HEK293 (cell line): ENCODE measurements around the gene OPHN1.
A peak's percentile ranks its signal among the peaks of the same experiment; 100 is the strongest.
"Not testable (repeated sequence)": the region's sequence is repeated elsewhere in the genome, so short reads cannot be mapped to it uniquely, and the experiment has no call there.

Experiments used
- CTCF ChIA-PET: fragments of 350-600 bp; formaldehyde crosslinking; extraction: SDS; loops from one replicate; lab custom pipeline; 2021; ENCODE audit warnings: antibody characterized with exemption; lab: Yijun Ruan, JAX
- POLR2A ChIA-PET: fragments of 300-600 bp; formaldehyde crosslinking; extraction: SDS; loops from one replicate; lab custom pipeline; 2020; ENCODE audit warnings: antibody characterized with exemption, inconsistent platforms; lab: Yijun Ruan, JAX
- H3K27ac ChIP-seq: fragments of 200-500 bp; sonication (Bioruptor generic); 2 replicates; pipeline ENCODE4 v1.5.1; 2014; ENCODE audit warnings: low read depth, low read length, control low read depth, inconsistent platforms; ENCODE audit errors: extremely low read depth
- H3K36me3 ChIP-seq, 2 experiments: fragments of 200-500 bp in 1 of 2; sonication (Bioruptor generic) in 1 of 2; 1 replicate in 1 of 2; 2 replicates in 1 of 2; pipeline ENCODE4 v1.5.1; 2014 to 2017; ENCODE audit warnings: inconsistent platforms in 2 of 2, low read length in 2 of 2; ENCODE audit not compliant: control insufficient read depth in 2 of 2, insufficient read depth in 1 of 2
- H3K4me1 ChIP-seq: fragments of 200-500 bp; sonication (Bioruptor generic); 2 replicates; pipeline ENCODE4 v1.5.1; 2014; ENCODE audit warnings: mild to moderate bottlenecking, low read length, inconsistent platforms; ENCODE audit not compliant: control insufficient read depth, insufficient read depth
- H3K4me3 ChIP-seq: 2 replicates; pipeline ENCODE4 v1.5.1; 2011; ENCODE audit warnings: low read depth, mild to moderate bottlenecking, control low read depth, low read length, moderate library complexity
- H3K9me3 ChIP-seq: fragments of 200-500 bp; sonication (Bioruptor generic); 2 replicates; pipeline ENCODE4 v1.5.1; 2014; ENCODE audit warnings: low read depth, low read length, inconsistent platforms; ENCODE audit not compliant: control insufficient read depth, insufficient read depth
- HOXD13 ChIP-seq: sonication (generic); formaldehyde crosslinking; IDR thresholded peaks from 2 replicates; pipeline ENCODE4 v1.8.0; 2022; ENCODE audit warnings: missing genetic modification reagents, borderline replicate concordance
- KLF8 ChIP-seq: fragments of 450-650 bp; formaldehyde crosslinking; IDR thresholded peaks from 2 replicates; pipeline ENCODE4 v1.5.1; 2016; ENCODE audit warnings: missing biosample characterization, missing genetic modification characterization
- RBAK ChIP-seq: fragments of 450-650 bp; formaldehyde crosslinking; IDR thresholded peaks from 2 replicates; pipeline ENCODE4 v1.5.1; 2016; ENCODE audit warnings: missing biosample characterization, missing genetic modification characterization
- ZFP37 ChIP-seq: fragments of 450-650 bp; formaldehyde crosslinking; IDR thresholded peaks from 2 replicates; pipeline ENCODE4 v1.5.1; 2016; ENCODE audit warnings: missing biosample characterization, missing genetic modification characterization
- ZNF146 ChIP-seq: fragments of 450-650 bp; formaldehyde crosslinking; IDR thresholded peaks from 2 replicates; pipeline ENCODE4 v1.5.1; 2016; ENCODE audit warnings: missing biosample characterization, missing genetic modification characterization
- ZNF302 ChIP-seq: fragments of 450-650 bp; formaldehyde crosslinking; IDR thresholded peaks from 2 replicates; pipeline ENCODE4 v1.5.1; 2016; ENCODE audit warnings: missing biosample characterization, missing genetic modification characterization, low read depth
- ZNF654 ChIP-seq: fragments of 450-650 bp; formaldehyde crosslinking; IDR thresholded peaks from 2 replicates; pipeline ENCODE4 v1.5.1; 2016; ENCODE audit warnings: low read depth, missing biosample characterization, missing genetic modification characterization
- ZXDB ChIP-seq: fragments of 450-650 bp; formaldehyde crosslinking; IDR thresholded peaks from 2 replicates; pipeline ENCODE4 v1.5.1; 2016; ENCODE audit warnings: missing biosample characterization, missing genetic modification characterization
- TF ChIP-seq, protein P1 (sequence below): fragments of 450-650 bp; formaldehyde crosslinking; IDR thresholded peaks from 2 replicates; pipeline ENCODE4 v1.5.1; 2016; ENCODE audit warnings: missing biosample characterization, missing genetic modification characterization
- TF ChIP-seq, protein P2 (sequence below): fragments of 450-650 bp; formaldehyde crosslinking; IDR thresholded peaks from 2 replicates; pipeline ENCODE4 v1.5.1; 2016; ENCODE audit warnings: missing biosample characterization, missing genetic modification characterization, low read depth
- TF ChIP-seq, protein P3 (sequence below): fragments of 450-650 bp; formaldehyde crosslinking; IDR thresholded peaks from 2 replicates; pipeline ENCODE4 v1.5.1; 2017; ENCODE audit warnings: missing biosample characterization, missing genetic modification characterization
- TF ChIP-seq, protein P4 (sequence below): fragments of 450-650 bp; formaldehyde crosslinking; IDR thresholded peaks from 2 replicates; pipeline ENCODE4 v1.5.1; 2016; ENCODE audit warnings: missing biosample characterization, missing genetic modification characterization

Gene OPHN1

DNA sequence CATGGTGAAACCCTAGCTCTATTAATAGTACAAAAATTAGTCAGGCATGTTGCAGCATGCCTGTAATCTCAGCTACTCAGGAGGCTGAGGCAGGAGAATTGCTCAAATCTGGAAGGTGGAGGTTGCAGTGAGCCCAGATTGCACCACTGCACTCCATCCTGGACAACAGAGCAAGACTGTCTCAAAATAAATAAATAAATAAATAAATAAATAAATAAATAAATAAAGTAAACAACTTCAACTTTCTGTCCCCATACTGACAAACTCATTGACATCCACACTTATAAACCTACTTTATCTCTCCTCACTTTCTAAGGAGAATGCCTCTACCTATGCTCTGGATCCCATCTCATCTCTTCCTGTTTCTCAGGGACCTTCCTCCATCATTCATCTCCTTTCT is 354.5 kb downstream of the OPHN1 start (continued):
- TF ChIP-seq ZNF654 (tag by site-specific recombination), result peak; percentile 42
- TF ChIP-seq, protein P1, sequence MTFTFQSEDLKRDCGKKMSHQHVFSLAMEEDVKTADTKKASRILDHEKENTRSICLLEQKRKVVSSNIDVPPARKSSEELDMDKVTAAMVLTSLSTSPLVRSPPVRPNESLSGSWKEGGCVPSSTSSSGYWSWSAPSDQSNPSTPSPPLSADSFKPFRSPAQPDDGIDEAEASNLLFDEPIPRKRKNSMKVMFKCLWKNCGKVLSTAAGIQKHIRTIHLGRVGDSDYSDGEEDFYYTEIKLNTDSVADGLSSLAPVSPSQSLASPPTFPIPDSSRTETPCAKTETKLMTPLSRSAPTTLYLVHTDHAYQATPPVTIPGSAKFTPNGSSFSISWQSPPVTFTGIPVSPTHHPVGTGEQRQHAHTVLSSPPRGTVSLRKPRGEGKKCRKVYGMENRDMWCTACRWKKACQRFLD (tag by site-specific recombination), result 0 out of 2 replicates have a peak, but pooled peaks have one; percentile 43
- peak; percentile 58 for TF ChIP-seq ZXDB (tag by site-specific recombination)

DNA sequence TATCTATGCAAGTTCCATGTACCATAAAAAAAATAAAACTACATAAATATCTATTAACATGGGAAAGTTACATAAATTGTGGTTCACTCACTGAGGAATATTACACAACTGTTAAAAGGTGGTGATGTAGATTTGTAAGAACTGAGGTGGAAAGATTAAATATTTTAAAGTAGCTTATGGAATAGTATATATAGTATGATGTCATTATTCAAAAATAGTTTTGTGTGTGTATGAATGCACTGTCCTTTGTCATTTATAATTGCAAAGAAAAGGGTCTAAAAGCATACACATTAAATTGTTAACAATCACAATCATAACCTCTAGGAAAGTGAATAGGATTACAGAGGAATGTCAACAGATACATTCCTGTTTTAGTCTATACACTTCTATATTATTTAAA is 355.9 kb downstream of the OPHN1 start:
- Histone ChIP-seq H3K36me3 (no peaks in the 10 kb centered on the region), H3K27ac (no peak overlapping the region), H3K4me1 (no peaks in the 10 kb centered on the region), H3K4me3 (no peak overlapping the region), H3K9me3 (no peaks in the 10 kb centered on the region; the same call in 1 of the 2 replicates)
- ChIA-PET CTCF (interaction anchor here (0.7 to 0.8 kb wide), 2 partner anchors 10 to 61 kb away, joined by 3 read pairs; no protein-coding TSS in a partner anchor), POLR2A (no interaction called here)
- TF ChIP-seq ZNF146 (tag by site-specific recombination) (peak; percentile 38; the same call in 1 of the 2 replicates), ZNF302 (tag by site-specific recombination) (no peak)
- TF ChIP-seq, protein P2, sequence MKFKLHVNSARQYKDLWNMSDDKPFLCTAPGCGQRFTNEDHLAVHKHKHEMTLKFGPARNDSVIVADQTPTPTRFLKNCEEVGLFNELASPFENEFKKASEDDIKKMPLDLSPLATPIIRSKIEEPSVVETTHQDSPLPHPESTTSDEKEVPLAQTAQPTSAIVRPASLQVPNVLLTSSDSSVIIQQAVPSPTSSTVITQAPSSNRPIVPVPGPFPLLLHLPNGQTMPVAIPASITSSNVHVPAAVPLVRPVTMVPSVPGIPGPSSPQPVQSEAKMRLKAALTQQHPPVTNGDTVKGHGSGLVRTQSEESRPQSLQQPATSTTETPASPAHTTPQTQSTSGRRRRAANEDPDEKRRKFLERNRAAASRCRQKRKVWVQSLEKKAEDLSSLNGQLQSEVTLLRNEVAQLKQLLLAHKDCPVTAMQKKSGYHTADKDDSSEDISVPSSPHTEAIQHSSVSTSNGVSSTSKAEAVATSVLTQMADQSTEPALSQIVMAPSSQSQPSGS (tag by site-specific recombination), result peak; percentile 87

DNA sequence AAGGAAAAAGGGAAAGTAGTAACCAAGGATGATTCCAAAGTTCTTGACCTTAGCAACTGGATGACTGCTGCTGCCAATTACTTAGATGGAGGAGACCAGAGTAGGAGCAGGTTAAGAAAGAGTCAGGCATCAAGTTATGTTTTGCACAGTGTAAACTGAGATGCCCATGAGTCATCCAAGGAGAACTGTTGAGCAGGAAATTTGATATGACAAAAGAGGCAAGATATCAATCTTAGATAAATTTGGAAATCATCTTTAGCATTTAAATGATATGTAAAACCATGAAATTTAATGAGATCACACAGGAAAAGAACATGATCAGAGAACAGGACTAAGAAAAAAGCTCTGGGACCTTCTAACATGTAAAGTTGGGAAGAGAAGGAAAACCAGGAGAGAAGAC is 361.3 kb downstream of the OPHN1 start:
- no peaks in the 10 kb centered on the region for H3K36me3 ChIP-seq
- H3K4me1 ChIP-seq, result 0 out of 2 replicates have a peak, but pooled peaks cover 2% of the 10 kb centered on the region
- ChIA-PET CTCF (no interaction called here), POLR2A (no interaction called here)
- no peak overlapping the region for H3K4me3 ChIP-seq
- H3K27ac ChIP-seq, result no peak overlapping the region
- TF ChIP-seq, protein P3, sequence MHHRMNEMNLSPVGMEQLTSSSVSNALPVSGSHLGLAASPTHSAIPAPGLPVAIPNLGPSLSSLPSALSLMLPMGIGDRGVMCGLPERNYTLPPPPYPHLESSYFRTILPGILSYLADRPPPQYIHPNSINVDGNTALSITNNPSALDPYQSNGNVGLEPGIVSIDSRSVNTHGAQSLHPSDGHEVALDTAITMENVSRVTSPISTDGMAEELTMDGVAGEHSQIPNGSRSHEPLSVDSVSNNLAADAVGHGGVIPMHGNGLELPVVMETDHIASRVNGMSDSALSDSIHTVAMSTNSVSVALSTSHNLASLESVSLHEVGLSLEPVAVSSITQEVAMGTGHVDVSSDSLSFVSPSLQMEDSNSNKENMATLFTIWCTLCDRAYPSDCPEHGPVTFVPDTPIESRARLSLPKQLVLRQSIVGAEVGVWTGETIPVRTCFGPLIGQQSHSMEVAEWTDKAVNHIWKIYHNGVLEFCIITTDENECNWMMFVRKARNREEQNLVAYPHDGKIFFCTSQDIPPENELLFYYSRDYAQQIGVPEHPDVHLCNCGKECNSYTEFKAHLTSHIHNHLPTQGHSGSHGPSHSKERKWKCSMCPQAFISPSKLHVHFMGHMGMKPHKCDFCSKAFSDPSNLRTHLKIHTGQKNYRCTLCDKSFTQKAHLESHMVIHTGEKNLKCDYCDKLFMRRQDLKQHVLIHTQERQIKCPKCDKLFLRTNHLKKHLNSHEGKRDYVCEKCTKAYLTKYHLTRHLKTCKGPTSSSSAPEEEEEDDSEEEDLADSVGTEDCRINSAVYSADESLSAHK (tag by site-specific recombination), result no peak
- TF ChIP-seq KLF8, result peak; percentile 45; the same call in 1 of the 2 replicates
- H3K9me3 ChIP-seq, result no peaks in the 10 kb centered on the region; the same call in 1 of the 2 replicates

DNA sequence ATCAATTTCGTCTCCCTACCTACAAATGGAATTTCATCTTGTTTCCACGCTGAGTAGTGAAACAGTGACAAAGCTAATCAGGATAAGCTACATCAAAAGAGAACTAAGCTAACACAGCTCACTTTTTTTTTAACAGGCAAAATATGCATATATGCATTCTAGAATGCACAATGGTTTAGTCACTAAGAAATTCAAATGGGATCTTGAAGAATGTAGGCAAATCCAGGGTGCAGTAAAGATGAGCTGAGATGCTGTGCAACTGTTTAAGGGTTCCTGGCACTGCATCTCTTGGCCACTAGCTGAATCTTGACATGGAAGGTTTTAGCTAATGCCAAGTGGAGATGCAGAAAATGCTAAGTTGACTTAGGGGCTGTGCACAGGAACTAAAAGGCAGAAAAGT is 363.2 kb downstream of the OPHN1 start:
- POLR2A ChIA-PET, H3K27ac ChIP-seq: not testable (repeated sequence)

DNA sequence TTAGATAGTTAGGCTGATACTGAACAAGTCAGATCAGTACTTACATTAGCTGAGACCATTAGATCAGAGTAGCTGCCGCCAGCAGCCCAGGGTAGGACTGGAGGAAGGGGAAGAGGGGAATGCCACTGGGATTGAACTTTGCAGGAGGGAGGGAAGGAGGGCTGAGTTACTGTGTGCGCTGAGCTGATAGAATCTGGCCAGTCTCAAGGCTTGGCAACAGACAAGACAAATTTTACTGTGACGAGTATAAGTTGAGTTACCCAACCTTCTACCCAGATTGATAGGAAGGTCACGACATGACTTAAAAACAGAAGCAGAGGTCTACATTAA is 372.1 kb downstream of the OPHN1 start:
- Histone ChIP-seq H3K36me3 (no peaks in the 10 kb centered on the region), H3K4me1 (no peaks in the 10 kb centered on the region), H3K27ac (no peak overlapping the region), H3K9me3 (no peaks in the 10 kb centered on the region), H3K4me3 (no peak overlapping the region)
- TF ChIP-seq ZNF302 (tag by site-specific recombination) (no peak), ZFP37 (no peak), KLF8 (no peak), ZXDB (tag by site-specific recombination) (no peak), RBAK (no peak), HOXD13 (no peak)
- TF ChIP-seq, protein P4, sequence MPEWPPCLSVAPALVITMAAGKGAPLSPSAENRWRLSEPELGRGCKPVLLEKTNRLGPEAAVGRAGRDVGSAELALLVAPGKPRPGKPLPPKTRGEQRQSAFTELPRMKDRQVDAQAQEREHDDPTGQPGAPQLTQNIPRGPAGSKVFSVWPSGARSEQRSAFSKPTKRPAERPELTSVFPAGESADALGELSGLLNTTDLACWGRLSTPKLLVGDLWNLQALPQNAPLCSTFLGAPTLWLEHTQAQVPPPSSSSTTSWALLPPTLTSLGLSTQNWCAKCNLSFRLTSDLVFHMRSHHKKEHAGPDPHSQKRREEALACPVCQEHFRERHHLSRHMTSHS (tag by site-specific recombination), result no peak
- POLR2A ChIA-PET, result no interaction called here
- CTCF ChIA-PET, result no interaction called here

More for the DNA sequence above, 363.2 kb downstream of the OPHN1 start:
- CTCF ChIA-PET, H3K4me3 ChIP-seq, H3K9me3 ChIP-seq, H3K4me1 ChIP-seq, H3K36me3 ChIP-seq: not testable (repeated sequence)
